Glutamatergic neuron (in vitro differentiated cells): ENCODE data around the gene MACROD1. TPM values are rescaled to one million over a fixed set of nuclear protein-coding genes. Genes with fewer than 3 reads are reported as not detected.
A peak's percentile ranks its signal among the peaks of the same experiment; 100 is the strongest.

Experiments used
- DNase-seq: peaks from one replicate; pipeline ENCODE4 v3.0.0; 2022
- H3K27ac Mint-ChIP-seq: one replicate; pipeline ENCODE4 v1.8.0; 2020; ENCODE audit warnings: mild to moderate bottlenecking, mixed read lengths, inconsistent platforms; ENCODE audit not compliant: unreplicated experiment
- H3K27me3 Mint-ChIP-seq: one replicate; pipeline ENCODE4 v1.8.0; 2020; ENCODE audit warnings: mild to moderate bottlenecking, moderate library complexity, mixed read lengths, inconsistent platforms; ENCODE audit not compliant: unreplicated experiment
- H3K36me3 Mint-ChIP-seq: one replicate; pipeline ENCODE4 v1.8.0; 2020; ENCODE audit warnings: mild to moderate bottlenecking, mixed read lengths, inconsistent platforms; ENCODE audit not compliant: unreplicated experiment
- H3K4me1 Mint-ChIP-seq: one replicate; pipeline ENCODE4 v1.8.0; 2020; ENCODE audit warnings: mild to moderate bottlenecking, low read depth, mixed read lengths, inconsistent platforms; ENCODE audit not compliant: unreplicated experiment
- H3K4me3 Mint-ChIP-seq: one replicate; pipeline ENCODE4 v1.8.0; 2020; ENCODE audit warnings: mild to moderate bottlenecking, mixed read lengths, inconsistent platforms; ENCODE audit not compliant: unreplicated experiment
- H3K9me3 Mint-ChIP-seq: one replicate; pipeline ENCODE4 v1.8.0; 2020; ENCODE audit warnings: mild to moderate bottlenecking, moderate library complexity, mixed read lengths, inconsistent platforms; ENCODE audit not compliant: unreplicated experiment
- total RNA-seq: library from RNA; stranded (reverse); fragmentation: NEBNext Ultra II Directional; extraction: Animal tissue kit (Norgen Biotek cat#: 25700); gene quantifications from one replicate; pipeline ENCODE4 v1.2.1, GENCODE V29; 2021; ENCODE audit not compliant: unreplicated experiment
- TF ChIP-seq, protein P1 (sequence below): fragments of 200-600 bp; sonication (generic); IDR thresholded peaks from one replicate; pipeline ENCODE4 v1.5.0; 2021; ENCODE audit not compliant: partially characterized antibody, unreplicated experiment

MACROD1 gene
- total RNA-seq, 1 donor from 2014 or later: 12.7 TPM

- Mint-ChIP-seq H3K4me1 (peaks cover 9% of the 10 kb centered on the region), H3K27ac (no peak overlapping the region), H3K4me3 (peak overlapping the region; percentile 25), H3K36me3 (no peaks in the 10 kb centered on the region), H3K9me3 (peaks cover 5% of the 10 kb centered on the region), H3K27me3 (peaks cover 17% of the 10 kb centered on the region)
- DNase-seq: peak; percentile 33
- TF ChIP-seq, protein P1, sequence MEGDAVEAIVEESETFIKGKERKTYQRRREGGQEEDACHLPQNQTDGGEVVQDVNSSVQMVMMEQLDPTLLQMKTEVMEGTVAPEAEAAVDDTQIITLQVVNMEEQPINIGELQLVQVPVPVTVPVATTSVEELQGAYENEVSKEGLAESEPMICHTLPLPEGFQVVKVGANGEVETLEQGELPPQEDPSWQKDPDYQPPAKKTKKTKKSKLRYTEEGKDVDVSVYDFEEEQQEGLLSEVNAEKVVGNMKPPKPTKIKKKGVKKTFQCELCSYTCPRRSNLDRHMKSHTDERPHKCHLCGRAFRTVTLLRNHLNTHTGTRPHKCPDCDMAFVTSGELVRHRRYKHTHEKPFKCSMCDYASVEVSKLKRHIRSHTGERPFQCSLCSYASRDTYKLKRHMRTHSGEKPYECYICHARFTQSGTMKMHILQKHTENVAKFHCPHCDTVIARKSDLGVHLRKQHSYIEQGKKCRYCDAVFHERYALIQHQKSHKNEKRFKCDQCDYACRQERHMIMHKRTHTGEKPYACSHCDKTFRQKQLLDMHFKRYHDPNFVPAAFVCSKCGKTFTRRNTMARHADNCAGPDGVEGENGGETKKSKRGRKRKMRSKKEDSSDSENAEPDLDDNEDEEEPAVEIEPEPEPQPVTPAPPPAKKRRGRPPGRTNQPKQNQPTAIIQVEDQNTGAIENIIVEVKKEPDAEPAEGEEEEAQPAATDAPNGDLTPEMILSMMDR: no peak
These were observed 128.8 kb downstream of the MACROD1 start for GRCh38 chr11:64037027-64037634.

GRCh38 chr11:64036087-64037026 is 129.6 kb downstream of the MACROD1 start:
- no peak overlapping the region for H3K4me3 Mint-ChIP-seq

GRCh38 chr11:64035576-64035975 is 130.3 kb downstream of the MACROD1 start, which contains the start of gene FLRT1:
FLRT1 (plus strand) TSS chr11:64035931; CDS start chr11:64116268, 80,337 bp downstream.
- no peaks in the 10 kb centered on the region for H3K36me3 Mint-ChIP-seq
- H3K4me3 Mint-ChIP-seq: peak within 1 kb of the TSS; percentile 92
- peaks cover 5% of the 10 kb centered on the region for H3K9me3 Mint-ChIP-seq
- H3K27me3 Mint-ChIP-seq: peaks cover 17% of the 10 kb centered on the region
- peak; percentile 43 for DNase-seq
- no peak within 1 kb of the TSS for H3K27ac Mint-ChIP-seq
- TF ChIP-seq, protein P1: no peak
- peaks cover 2% of the 10 kb centered on the region for H3K4me1 Mint-ChIP-seq

More at GRCh38 chr11:64036087-64037026, 129.6 kb downstream of the MACROD1 start:
- TF ChIP-seq, protein P1: no peak
- Mint-ChIP-seq H3K27ac (no peak overlapping the region), H3K27me3 (peaks cover 17% of the 10 kb centered on the region), H3K4me1 (peaks cover 6% of the 10 kb centered on the region), H3K36me3 (no peaks in the 10 kb centered on the region), H3K9me3 (peaks cover 5% of the 10 kb centered on the region)
- DNase-seq: peak; percentile 43

DNA sequence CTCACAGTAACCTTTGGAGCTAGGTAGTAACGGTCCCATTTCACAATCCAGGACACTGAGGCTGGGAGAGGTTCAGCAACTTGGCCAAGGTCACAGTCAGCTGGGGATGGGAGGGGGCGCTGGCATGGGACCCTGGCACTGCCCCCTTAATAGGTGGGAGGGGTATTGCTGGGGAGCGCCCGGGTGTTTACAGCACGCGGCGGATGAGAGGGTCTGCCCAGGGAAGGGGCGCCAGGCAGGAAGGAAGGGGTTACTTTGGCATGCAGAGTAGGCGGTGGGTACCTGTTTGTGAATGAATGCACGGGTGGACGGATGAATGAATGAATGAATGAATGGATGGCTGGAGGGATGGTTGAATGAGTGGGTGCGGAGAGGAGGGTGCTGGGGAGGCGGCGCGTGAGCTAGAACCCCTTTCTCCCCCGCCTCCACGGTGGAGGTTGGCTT is 130.8 kb downstream of the MACROD1 start:
- Mint-ChIP-seq H3K27me3 (peaks cover 15% of the 10 kb centered on the region), H3K27ac (no peak overlapping the region)
- no peak for DNase-seq

More for the DNA sequence above, 130.8 kb downstream of the MACROD1 start:
- Mint-ChIP-seq H3K4me1 (peaks cover 6% of the 10 kb centered on the region), H3K9me3 (peaks cover 8% of the 10 kb centered on the region), H3K4me3 (peak overlapping the region; percentile 92), H3K36me3 (no peaks in the 10 kb centered on the region)
- TF ChIP-seq, protein P1: no peak
